ENCODE results near the gene KAT8.
A peak's percentile ranks its signal among the peaks of the same experiment; 100 is the strongest.

KAT8 gene

GRCh38 chr16:31117384-31118222 lies at the start of gene KAT8:
TSS of gene KAT8 (plus strand) at chr16:31117664. CDS start at chr16:31117682, 18 bp downstream.
- DNase-seq: peak; percentile 100

- no peak for DNase-seq
Observed at GRCh38 chr16:31071861-31072260, 45.6 kb upstream of the KAT8 start.

DNA sequence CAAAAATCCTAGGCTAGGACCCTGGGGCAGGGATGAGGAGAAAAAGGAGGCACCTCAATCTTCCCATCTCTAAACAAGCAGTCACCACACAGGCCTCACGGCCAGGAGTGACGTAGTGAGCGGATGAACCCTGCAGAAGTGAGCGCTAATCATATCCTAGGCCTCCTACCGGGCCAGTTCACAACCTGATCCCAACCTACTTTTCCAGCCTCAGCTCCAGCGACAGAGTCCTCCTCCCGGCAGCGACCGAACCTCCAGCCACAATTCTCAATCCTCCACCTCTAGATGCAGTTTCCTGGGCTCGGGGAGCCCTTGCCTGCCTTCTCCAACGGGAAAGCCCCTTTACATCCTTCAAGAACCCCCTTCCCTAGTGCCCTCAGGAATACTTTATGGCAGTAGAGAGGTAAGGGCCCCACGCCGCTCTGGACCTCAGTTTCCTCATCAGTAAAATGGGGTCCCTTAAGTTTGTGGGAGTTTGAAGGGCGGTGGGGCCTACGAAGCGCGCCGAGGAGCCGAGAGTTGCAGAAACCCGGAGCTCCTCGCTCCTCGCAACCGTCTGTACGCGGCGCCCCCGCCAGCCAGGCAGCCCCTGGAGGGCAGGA lies 44.8 kb upstream of the KAT8 start:
- peak; percentile 37 for DNase-seq

DNA sequence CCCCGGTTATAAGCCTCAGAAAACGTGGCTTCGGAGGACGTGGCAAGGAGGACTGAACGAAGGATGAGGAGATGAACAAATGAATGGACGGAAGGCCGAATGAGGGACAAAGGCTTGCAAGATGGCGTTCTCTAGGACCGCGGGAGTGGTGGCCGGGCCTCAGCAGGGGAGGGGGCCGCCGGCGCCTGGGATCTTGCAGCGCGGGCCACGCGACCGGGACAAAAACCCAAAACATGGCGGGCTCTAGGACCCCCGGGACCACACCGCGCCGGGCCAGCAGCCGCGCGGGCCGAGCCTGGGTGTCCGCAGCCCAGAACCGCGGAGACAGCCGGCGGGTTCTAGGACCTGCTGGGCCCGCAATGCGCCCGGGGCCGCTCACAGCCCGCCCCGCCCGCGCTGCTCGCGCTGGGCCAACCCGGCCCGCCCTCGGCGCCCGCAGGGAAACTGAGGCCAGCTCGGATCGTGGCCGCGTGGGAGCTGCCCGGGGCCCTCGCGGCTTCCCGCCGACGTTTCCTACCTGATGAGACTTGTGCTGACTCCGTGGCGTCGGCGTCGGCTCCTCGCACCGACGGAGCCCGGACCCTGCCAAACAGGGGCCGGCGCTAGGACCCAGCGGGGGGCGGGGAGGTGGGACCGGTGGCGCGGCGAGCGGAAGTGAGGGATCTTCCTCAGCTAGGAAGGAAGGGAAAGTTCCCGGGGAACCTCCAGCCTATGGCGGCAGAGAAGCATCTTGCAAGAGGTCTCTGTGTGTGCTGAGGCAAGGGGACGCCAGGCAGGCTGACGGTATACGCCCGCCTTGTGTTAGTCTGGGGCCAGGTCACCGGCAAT lies 44.1 kb upstream of the KAT8 start:
- peak; percentile 95 for DNase-seq

DNA sequence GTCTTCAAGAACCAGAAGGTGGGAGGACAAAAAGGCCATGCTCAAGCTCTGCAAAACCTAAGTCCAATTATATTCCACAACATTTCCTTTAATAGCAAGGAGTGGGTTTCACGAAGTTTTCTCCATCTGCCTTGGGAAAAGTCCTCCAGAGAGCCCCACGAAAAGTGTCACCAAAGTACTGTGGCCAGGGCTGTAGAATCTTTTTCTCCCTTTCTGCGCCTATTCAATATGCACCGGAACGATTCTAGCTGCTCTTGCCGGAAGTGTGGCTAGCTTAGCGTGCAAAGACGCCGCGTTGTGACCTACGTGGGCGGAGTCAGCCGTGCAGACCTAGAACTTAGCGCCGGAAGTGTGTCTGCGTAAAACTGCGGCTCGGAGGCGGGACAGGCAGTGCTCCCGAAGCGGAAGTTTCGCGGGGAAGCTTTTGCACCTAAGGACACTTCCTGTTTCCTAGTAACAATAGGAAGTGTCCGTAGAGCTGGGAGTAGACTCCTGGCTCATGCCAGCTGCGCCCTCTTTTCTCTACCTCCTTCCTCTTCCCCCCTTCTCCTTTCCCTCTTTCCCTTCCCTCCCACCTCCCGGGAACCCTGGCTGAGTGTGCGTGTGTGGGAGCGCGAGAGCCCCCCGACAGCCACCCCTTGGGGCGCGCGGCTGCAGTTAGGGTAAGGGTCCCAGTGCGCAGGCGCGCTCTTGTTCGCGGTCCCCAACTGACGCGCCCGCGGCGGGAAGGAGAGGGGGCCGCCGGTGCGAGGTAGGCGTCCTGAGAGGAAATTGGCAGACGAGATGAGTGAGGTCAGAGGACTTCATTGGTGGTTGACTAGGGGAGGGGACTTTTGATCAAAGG lies 43.3 kb upstream of the KAT8 start, which contains the start of the genes ZNF646 and ZNF668:
Gene ZNF646, plus strand, starts transcription at position 453 of the 844 bp plus-strand sequence. CDS start 1,903 bp downstream, outside the sequence.
Gene ZNF668, minus strand, starts transcription at position 271 of the 844 bp plus-strand sequence. CDS start 9,781 bp downstream, outside the sequence.
- peak; percentile 100 for DNase-seq

- DNase-seq: no peak
Observed at GRCh38 chr16:31074814-31075183, 42.7 kb upstream of the KAT8 start.

DNA sequence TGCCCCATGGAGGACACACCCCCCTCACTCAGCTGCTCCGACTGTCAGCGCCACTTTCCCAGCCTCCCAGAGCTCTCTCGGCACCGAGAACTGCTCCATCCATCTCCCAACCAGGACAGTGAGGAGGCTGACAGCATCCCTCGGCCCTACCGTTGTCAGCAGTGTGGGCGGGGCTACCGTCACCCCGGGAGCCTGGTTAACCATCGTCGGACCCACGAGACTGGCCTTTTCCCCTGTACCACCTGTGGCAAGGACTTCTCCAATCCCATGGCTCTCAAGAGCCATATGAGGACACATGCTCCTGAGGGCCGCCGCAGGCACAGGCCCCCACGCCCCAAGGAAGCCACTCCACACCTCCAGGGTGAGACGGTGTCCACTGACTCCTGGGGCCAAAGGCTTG lies 41.1 kb upstream of the KAT8 start:
- no peak for DNase-seq

GRCh38 chr16:31077024-31077423 lies 40.4 kb upstream of the KAT8 start:
- no peak for DNase-seq

- no peak for DNase-seq
Observed at GRCh38 chr16:31077592-31078396, 39.7 kb upstream of the KAT8 start.

GRCh38 chr16:31078597-31079341 lies 38.7 kb upstream of the KAT8 start:
- DNase-seq: no peak

DNA sequence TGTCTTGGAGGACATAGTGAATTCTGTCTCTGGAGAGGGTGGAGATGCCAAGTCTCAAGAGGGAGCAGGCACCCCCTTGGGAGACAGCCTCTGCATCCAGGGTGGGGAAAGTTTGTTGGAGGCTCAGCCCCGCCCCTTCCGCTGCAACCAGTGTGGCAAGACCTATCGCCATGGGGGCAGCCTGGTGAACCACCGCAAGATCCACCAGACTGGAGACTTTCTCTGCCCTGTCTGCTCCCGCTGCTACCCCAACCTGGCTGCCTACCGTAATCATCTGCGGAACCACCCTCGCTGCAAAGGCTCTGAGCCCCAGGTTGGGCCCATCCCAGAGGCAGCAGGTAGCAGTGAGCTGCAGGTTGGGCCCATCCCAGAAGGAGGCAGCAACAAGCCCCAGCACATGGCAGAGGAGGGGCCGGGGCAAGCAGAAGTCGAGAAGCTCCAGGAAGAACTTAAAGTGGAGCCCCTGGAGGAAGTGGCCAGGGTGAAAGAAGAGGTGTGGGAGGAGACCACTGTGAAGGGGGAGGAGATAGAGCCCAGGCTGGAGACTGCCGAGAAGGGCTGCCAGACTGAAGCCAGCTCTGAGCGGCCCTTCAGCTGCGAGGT lies 38.0 kb upstream of the KAT8 start:
- no peak for DNase-seq

- DNase-seq: no peak
Observed at GRCh38 chr16:31080035-31080629, 37.3 kb upstream of the KAT8 start.

GRCh38 chr16:31080756-31081419 lies 36.6 kb upstream of the KAT8 start:
- DNase-seq: no peak

GRCh38 chr16:31081428-31082351 lies 35.8 kb upstream of the KAT8 start:
- DNase-seq: no peak

DNA sequence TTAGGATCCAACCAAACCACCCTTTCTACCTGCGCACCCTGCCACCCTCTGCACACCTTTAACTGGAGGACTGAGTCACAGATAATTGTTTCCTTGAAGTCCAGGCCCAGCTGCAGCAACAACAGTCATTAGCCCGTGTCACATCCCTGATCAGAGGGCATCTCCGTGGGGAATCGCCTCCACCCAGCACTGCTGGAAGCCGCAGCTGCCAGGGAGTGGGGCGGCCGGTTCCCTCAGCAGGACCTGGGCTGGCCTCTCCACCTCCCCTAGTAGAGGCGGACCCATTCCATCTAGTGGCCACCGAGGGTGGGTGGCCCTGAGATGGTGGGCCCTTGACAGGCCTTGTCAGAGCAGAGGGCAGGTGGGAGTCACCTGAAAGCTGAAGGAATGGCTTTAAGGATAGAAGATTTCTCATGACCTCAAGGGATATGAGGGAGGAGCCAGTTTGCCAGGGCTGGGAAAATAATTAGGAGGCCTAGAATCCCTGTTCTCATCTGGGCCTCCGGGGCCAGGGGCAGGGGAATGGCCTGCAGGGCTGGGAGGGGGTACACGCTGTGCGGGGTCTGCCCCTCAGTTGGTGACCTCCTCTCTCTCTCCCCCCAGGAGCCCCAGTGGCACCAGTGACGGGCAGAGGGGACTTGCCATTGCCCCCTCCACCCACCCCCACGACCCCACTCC lies 35.0 kb upstream of the KAT8 start:
- DNase-seq: no peak

GRCh38 chr16:31083081-31083480 lies 34.4 kb upstream of the KAT8 start:
- DNase-seq: no peak

DNA sequence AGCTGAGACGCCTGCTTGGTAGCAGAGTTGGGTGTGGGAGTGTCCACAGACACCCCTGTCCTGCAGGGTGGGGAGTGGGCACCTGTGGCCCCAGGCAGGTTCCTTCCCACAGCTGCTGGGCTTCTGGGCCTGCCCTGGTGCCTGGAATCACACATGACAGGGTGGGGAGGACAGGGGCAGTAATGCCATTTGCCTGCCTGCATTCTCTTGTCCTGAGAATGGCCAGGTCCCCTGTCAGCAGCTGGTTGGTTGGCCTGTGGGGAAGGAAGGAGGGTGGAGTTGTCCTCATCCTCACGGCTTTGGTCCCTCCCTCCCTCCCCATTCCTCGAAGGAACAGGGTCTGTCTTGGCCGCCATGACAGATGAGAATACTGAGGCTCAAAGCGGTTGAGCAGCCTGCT lies 33.9 kb upstream of the KAT8 start:
- no peak for DNase-seq

- no peak for DNase-seq
Observed at GRCh38 chr16:31083981-31084380, 33.5 kb upstream of the KAT8 start.
